Lung (tissue), 12 donors: ENCODE measurements around the gene HOMER2. TPM values are rescaled to one million over a fixed set of nuclear protein-coding genes. Genes with fewer than 3 reads are reported as not detected.
A peak's percentile ranks its signal among the peaks of the same experiment; 100 is the strongest.

Experiments
- ATAC-seq: fragments of 200-7000 bp; cut with Tn5 transposase; one replicate; pipeline ENCODE4 v1.9.1; 2020; ENCODE audit warnings: moderate number of reproducible peaks; ENCODE audit not compliant: insufficient read depth, low FRiP score
- DNase-seq, 3 donors: peaks; one replicate each; pipeline ENCODE4 v3.0.0-alpha.2; 2013 to 2017
- H3K27ac ChIP-seq, 2 donors: one replicate each; pipeline ENCODE4 v1.5.1; 2013; ENCODE audit warnings: mild to moderate bottlenecking in 2 of 2, moderate library complexity in 2 of 2, control low read depth in 1 of 2, inconsistent platforms in 1 of 2, low read depth in 1 of 2, low read length in 1 of 2
- H3K27me3 ChIP-seq, 3 donors: one replicate each; pipeline ENCODE4 v1.5.1; 2013; ENCODE audit warnings: low read length in 2 of 3; ENCODE audit not compliant: control insufficient read depth in 3 of 3, insufficient read depth in 3 of 3
- H3K36me3 ChIP-seq, 4 donors: one replicate each; pipeline ENCODE4 v1.5.1; 2013; ENCODE audit warnings: low read length in 4 of 4, mild to moderate bottlenecking in 1 of 4, moderate library complexity in 1 of 4; ENCODE audit not compliant: control insufficient read depth in 4 of 4, insufficient read depth in 4 of 4
- H3K4me1 ChIP-seq, 5 donors: one replicate each; pipeline ENCODE4 v1.5.1; 2013; ENCODE audit warnings: low read length in 5 of 5, mild to moderate bottlenecking in 2 of 5, moderate library complexity in 1 of 5; ENCODE audit not compliant: control insufficient read depth in 5 of 5, insufficient read depth in 5 of 5
- H3K4me3 ChIP-seq: one replicate; pipeline ENCODE4 v1.5.1; 2013; ENCODE audit warnings: mild to moderate bottlenecking, control low read depth, moderate library complexity
- H3K9ac ChIP-seq, 2 donors: one replicate each; pipeline ENCODE4 v1.5.1; 2013; ENCODE audit warnings: low read length in 2 of 2, control low read depth in 1 of 2; ENCODE audit not compliant: insufficient read depth in 1 of 2
- H3K9me3 ChIP-seq, 4 donors: one replicate each; pipeline ENCODE4 v1.5.1; 2013; ENCODE audit warnings: low read length in 3 of 4, mild to moderate bottlenecking in 1 of 4, moderate library complexity in 1 of 4; ENCODE audit not compliant: control insufficient read depth in 4 of 4, insufficient read depth in 3 of 4
- CTCF ChIP-seq: IDR thresholded peaks from 2 replicates; pipeline ENCODE4 v1.5.1; 2012; ENCODE audit warnings: mild to moderate bottlenecking; ENCODE audit errors: control extremely low read depth, extremely low read depth
- WGBS, 2 donors: extraction: QIAGEN DNeasy Blood & Tissue Kit; methylation state at CpG; one replicate each; pipeline ENCODE4 v1.1.7; 2013; 5-methylcytosine and 5-hydroxymethylcytosine counted together
- polyA plus RNA-seq, 2 donors: library from polyadenylated mRNA; stranded (reverse); fragments of 200-250 nt; gene quantifications; one replicate each; pipeline ENCODE4 v1.2.1, GENCODE V29; 2013
- total RNA-seq, 2 donors: library from RNA; depleted of rRNA in 1 of 2; stranded (reverse); fragments of >200 nt in 1 of 2; gene quantifications; one replicate each; pipeline ENCODE4 v1.2.1, GENCODE V29; 2014 to 2021
- donor health status: control.
- donor health status: control.
- donor health status: Bipolar disorder and iron deficiency.
- donor health status: healthy.
- donor health status: DM: yes; HTN: yes; CAD: no.

Gene HOMER2
- total and polyA plus RNA-seq, 4 donors: 7.5 to 18.1 (median 11.6) TPM

GRCh38 chr15:82849556-82850512, 102.7 kb downstream of the HOMER2 start:
- DNase-seq (peak; percentile 76 to 88 (median 77)), ATAC-seq (peak; percentile 85)
- peak; percentile 41 for TF ChIP-seq CTCF
- Histone ChIP-seq H3K4me1 (peaks cover 0 to 14% (median 0%) of the 10 kb centered on the region in 5 donors), H3K27me3 (no peaks in the 10 kb centered on the region), H3K36me3 (peaks cover 0 to 2% (median 0%) of the 10 kb centered on the region in 4 donors), H3K9ac (no peak overlapping the region), H3K27ac (peak overlapping the region in 1 of 2 donors; percentile 15), H3K9me3 (no peaks in the 10 kb centered on the region), H3K4me3 (no peak overlapping the region)
- 16 to 23% methylated on average over 23 of the region's 23 CpGs for WGBS, 2 donors

- no peak for TF ChIP-seq CTCF
- Histone ChIP-seq H3K9me3 (peaks cover 0 to 3% (median 0%) of the 10 kb centered on the region in 4 donors), H3K4me3 (no peak overlapping the region), H3K9ac (no peak overlapping the region), H3K36me3 (peaks cover 0 to 2% (median 0%) of the 10 kb centered on the region in 4 donors), H3K27ac (no peak overlapping the region), H3K27me3 (no peaks in the 10 kb centered on the region), H3K4me1 (peaks cover 0 to 14% (median 0%) of the 10 kb centered on the region in 5 donors)
- no peak for DNase-seq
- 79 to 80% methylated on average over 9 of the region's 9 CpGs for WGBS, 2 donors
- no peak for ATAC-seq
These were observed 104.1 kb downstream of the HOMER2 start for GRCh38 chr15:82848241-82848993.

GRCh38 chr15:82847703-82848102, 104.8 kb downstream of the HOMER2 start:
- Histone ChIP-seq H3K9me3 (peaks cover 0 to 3% (median 0%) of the 10 kb centered on the region in 4 donors), H3K36me3 (peaks cover 0 to 2% (median 0%) of the 10 kb centered on the region in 4 donors), H3K27ac (no peak overlapping the region), H3K9ac (no peak overlapping the region), H3K4me1 (peaks cover 0 to 7% (median 0%) of the 10 kb centered on the region in 5 donors), H3K27me3 (no peaks in the 10 kb centered on the region), H3K4me3 (no peak overlapping the region)
- WGBS, 2 donors: 75 to 78% methylated on average over 8 of the region's 8 CpGs
- no peak for DNase-seq
- no peak for ATAC-seq
- no peak for TF ChIP-seq CTCF
